A375 (cell line): ENCODE results near the gene LRP10. TPM values are rescaled to one million over a fixed set of nuclear protein-coding genes. Genes with fewer than 3 reads are reported as not detected.

Experiments
- small RNA-seq: library from RNA; depleted of rRNA; stranded (forward); fragments of <200 nt; gene quantifications from one replicate; pipeline ENCODE3, GENCODE V24; 2014
- total RNA-seq: library from RNA; depleted of rRNA; stranded (reverse); fragments of >200 nt; shearing (Covaris generic); gene quantifications from 2 replicates; pipeline ENCODE4 v1.2.3, GENCODE V29; 2014; rRNA removed

Gene LRP10, protein sequence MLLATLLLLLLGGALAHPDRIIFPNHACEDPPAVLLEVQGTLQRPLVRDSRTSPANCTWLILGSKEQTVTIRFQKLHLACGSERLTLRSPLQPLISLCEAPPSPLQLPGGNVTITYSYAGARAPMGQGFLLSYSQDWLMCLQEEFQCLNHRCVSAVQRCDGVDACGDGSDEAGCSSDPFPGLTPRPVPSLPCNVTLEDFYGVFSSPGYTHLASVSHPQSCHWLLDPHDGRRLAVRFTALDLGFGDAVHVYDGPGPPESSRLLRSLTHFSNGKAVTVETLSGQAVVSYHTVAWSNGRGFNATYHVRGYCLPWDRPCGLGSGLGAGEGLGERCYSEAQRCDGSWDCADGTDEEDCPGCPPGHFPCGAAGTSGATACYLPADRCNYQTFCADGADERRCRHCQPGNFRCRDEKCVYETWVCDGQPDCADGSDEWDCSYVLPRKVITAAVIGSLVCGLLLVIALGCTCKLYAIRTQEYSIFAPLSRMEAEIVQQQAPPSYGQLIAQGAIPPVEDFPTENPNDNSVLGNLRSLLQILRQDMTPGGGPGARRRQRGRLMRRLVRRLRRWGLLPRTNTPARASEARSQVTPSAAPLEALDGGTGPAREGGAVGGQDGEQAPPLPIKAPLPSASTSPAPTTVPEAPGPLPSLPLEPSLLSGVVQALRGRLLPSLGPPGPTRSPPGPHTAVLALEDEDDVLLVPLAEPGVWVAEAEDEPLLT
- total RNA-seq, result 17.8 and 19.9 TPM in 2 replicates

DNA sequence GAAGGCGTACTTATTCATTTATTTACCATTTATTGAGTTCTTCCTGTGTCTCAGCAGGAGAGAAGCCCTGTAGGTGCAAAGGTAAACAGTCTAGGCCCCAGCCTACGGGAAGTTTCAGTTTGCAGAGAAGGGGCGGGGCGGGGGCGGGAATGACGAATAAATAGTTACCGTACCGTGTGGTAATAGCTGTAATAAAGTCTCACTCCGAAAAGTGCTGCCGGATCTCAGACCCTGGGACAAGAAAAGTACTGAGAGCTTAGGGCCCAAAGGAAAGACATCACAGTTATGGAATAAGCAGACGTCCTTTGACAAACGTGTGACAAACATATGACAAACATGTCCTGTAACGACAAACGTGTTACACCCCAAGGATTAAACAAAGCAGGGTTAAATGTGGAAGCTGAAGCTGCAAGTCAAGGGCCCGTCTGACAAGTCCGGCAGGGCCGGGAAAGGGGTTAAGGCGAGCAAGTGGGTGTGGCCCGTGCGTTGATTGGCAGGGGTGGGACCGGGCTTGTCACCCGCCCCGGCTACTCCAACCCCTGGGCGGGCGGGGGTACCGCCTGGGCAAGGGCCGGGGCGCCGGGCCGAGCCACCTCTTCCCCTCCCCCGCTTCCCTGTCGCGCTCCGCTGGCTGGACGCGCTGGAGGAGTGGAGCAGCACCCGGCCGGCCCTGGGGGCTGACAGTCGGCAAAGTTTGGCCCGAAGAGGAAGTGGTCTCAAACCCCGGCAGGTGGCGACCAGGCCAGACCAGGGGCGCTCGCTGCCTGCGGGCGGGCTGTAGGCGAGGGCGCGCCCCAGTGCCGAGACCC is at the start of gene LRP10:
Gene LRP10 (plus strand): TSS at position 517 of the 809 bp plus-strand sequence. CDS start 564 bp downstream, outside the sequence.

DNA sequence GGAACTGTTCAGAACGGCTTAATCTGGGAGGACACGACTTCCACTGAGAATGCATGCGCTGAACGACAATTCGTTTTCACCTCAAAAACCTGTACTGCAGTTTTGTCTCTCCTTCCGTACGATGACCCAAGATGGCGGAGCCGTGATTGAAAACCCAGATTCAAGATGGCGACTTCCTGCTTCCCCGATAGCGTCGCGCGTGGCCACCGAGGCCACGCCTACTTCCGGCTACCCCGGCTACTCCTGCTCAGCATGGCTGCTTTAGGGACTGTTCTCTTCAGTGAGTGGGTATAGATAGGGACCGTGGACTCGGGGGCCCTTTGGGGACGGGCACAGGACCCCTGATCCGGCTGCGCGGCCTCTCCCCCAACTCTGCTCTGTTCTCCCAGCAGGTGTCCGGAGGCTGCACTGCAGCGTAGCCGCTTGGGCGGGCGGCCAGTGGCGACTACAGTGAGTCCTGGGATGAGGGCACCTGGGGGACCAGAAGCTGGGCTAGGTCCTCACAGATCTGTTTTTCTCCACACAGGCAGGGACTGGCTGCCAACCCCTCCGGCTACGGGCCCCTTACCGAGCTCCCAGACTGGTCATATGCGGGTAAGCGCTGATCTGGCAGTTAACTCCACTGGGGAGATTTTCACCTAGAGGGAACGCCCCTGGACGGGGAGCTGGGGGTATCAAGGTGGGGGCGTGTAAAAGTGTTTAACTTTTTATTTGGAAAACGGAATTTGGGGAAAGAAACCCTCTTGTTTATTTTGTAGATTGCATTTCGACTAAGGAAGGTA is 41.7 kb upstream of the LRP10 start, which contains the start of gene MRPL52:
Gene MRPL52 (plus strand): TSS at position 227 of the 782 bp plus-strand sequence. CDS start 26 bp downstream, at position 253.

DNA sequence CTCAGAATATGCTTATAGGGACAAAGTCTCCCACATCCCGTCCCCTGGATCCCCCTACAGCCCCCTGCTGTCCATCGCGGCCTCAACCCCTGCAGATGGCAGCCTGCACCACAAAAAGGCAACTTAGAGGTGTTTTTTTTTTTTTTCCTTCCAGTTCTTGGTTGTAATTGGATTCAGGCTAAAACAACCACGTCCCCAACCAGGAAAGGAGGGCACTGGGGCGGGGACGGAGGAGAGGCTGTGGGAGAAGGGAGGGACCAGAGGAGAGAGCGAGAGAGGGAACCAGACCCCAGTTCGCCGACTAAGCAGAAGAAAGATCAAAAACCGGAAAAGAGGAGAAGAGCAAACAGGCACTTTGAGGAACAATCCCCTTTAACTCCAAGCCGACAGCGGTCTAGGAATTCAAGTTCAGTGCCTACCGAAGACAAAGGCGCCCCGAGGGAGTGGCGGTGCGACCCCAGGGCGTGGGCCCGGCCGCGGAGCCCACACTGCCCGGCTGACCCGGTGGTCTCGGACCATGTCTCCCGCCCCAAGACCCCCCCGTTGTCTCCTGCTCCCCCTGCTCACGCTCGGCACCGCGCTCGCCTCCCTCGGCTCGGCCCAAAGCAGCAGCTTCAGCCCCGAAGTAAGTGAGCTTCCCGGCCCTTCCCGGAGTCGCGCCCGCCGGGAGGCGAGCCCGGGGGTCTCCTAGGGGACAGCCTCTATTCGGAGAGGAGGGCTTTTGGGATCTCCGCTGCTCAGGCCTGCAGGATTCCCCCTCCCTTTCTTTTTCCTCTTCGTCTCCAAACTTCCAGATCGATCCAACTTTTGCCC is 35.0 kb upstream of the LRP10 start, which contains the start of gene MMP14:
Gene MMP14 (plus strand): TSS at position 285 of the 813 bp plus-strand sequence. CDS start 233 bp downstream, at position 518.

DNA sequence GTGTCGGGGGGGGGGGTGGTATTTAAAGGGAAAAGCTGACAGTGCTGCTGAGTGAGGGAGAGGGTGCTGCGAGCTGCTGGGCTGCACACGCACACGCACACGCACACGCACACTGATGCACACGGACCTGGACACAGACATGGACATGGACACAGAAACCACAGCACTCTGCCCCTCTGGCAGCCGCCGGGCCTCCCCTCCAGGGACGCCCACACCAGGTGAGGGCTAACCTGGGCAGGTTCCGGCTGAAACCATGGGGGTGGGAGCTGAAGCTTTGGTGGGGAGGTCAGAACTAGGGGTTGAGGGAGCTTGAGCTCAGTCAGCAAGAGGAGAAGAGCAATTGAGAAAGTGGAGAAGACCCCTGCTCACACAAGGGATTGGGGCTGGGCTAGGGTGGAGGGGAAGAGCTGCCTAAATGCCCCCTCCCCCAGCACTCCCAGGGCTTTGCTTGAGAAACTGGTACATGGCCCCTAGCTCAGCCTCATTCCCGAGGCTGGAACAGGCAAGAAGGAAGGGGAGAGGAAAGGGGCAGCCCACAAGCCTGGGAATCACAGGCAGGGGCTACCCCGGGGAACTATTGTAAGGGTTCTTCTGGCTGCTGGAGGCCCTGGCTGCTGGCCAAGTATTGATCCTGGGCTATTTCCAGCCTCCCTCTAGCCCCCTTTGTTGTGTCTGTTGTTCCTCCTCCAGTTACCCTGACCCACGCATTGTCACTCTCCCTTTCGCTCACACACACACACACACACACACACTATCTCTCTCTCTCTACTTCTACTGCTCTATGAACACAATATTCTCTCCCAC is 11.8 kb downstream of the LRP10 start, which contains the start of gene REM2:
Gene REM2 (plus strand): TSS at position 50 of the 804 bp plus-strand sequence. CDS start 66 bp downstream, at position 116.

DNA sequence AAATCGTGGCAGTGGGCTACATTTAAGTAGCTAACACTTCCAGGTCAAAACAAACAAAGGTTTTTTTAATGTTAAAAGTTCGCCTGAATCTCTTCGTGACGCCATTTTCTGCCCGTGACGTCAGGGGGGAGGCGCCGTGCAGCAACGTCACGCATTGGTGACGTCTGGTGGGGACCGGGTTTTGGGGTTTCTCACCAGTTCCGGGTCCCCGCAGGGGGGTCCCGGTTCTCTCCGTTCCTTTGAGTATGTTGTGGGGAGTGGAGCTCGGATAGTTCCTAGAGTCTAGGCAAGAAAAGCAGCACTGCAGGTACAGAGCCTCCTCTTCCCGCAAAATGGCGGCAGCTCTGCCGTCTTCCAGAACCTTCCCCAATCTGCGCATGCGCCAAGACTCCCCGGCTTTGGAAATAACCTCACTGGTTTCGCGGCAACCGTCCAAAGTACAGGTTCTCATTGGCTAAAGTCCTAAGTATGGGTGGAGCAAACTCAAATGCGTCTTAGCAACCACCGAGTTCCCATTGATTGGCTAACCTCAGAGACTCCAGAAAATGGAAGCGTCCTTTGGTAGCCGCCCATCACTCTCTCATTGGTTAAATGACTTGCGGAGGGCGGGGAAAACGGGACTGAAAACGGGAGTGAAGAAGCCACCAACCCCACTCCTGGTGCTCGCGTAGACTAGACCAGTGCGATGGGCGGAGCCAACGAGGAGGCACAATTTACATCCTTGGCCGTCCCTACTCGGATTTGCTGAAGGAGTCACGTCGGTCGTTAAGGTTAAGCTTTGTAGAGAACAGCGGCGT is 47.5 kb downstream of the LRP10 start, which contains the start of gene RBM23:
Gene RBM23 (minus strand): TSS at position 346 of the 797 bp plus-strand sequence.

DNA sequence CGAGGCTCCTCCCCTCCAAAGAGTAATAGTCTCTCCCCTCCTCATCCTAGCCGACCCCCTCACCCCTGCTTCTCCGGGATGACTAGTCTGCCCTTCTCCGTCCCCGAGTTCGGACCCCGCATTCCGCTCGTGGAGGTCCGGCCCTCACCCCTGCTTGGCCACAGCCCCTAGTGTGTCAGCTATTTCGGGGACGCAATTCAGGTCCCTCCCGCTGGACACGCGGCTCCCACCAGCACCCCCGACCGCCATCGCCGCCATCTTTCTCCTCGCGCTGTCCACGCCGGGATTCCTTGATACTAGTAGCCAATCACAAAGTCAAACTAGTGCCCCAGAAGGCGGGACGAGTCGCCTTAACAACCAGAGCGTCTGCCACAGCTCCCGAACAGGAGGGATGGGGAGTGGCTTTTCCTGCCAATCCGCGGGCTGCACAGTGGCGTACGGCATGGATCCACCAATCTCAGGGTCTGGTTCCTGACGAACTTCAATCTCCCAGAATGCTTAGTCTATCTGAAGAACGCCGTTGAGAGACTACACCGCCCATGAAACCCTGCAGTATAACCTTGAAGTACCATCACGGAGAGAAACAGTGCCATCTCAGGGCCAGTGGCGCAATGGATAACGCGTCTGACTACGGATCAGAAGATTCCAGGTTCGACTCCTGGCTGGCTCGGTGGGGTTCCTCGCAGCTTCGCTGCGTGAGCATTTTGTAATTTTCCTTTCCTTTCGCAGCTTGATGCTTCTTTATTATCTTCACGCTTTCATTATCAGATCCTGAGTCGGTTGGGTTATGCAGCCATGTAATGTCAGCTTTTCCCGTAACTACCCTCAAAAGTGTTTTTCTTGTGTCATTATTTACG is 57.8 kb downstream of the LRP10 start, which contains the start of gene PRMT5:
Gene PRMT5 (minus strand): TSS at position 273 of the 857 bp plus-strand sequence. CDS start 15 bp downstream, at position 258.

Small RNA genes lying within 50 kb of the gene (small RNA-seq; reads per million reads assigned to genes)
- not detected for gene RF00019

Other genes starting within 250 kb of the LRP10 start
- gene OR6J1, start 227.4 kb upstream of the LRP10 start, total RNA-seq, result 0.04 TPM in 1 of 2 replicates, not detected in the other
- 80.0 and 85.1 TPM in 2 replicates for gene OXA1L, start 105.1 kb upstream of the LRP10 start, total RNA-seq
- gene SLC7A7, start 56.3 kb upstream of the LRP10 start, total RNA-seq, result 0.11 and 0.16 TPM in 2 replicates
- gene MRPL52, start 41.9 kb upstream of the LRP10 start, total RNA-seq, result 59.9 and 95.0 TPM in 2 replicates
- gene MMP14, start 35.2 kb upstream of the LRP10 start, total RNA-seq, result 79.9 and 82.8 TPM in 2 replicates
- 0.11 and 0.57 TPM in 2 replicates for gene REM2, start 11.5 kb downstream of the LRP10 start, total RNA-seq
- gene RBM23, start 47.4 kb downstream of the LRP10 start, total RNA-seq, result 65.1 and 69.1 TPM in 2 replicates
- gene PRMT5, start 57.6 kb downstream of the LRP10 start, total RNA-seq, result 49.0 and 68.4 TPM in 2 replicates
- gene HAUS4, start 85.3 kb downstream of the LRP10 start, total RNA-seq, result 58.1 and 61.4 TPM in 2 replicates
- gene AJUBA, start 110.8 kb downstream of the LRP10 start, total RNA-seq, result 63.6 and 64.3 TPM in 2 replicates
- gene C14orf93, start 138.4 kb downstream of the LRP10 start, total RNA-seq, result 11.6 and 13.6 TPM in 2 replicates
- 184 and 201 TPM in 2 replicates for gene PSMB5, start 163.2 kb downstream of the LRP10 start, total RNA-seq
- not detected in 2 replicates for gene PSMB11, start 170.5 kb downstream of the LRP10 start, total RNA-seq
- gene CDH24, start 185.8 kb downstream of the LRP10 start, total RNA-seq, result 7.8 and 8.1 TPM in 2 replicates
- gene ACIN1, start 223.4 kb downstream of the LRP10 start, total RNA-seq, result 87.0 and 102 TPM in 2 replicates
- gene C14orf119, start 223.8 kb downstream of the LRP10 start, total RNA-seq, result 29.7 and 29.8 TPM in 2 replicates
- not detected in 2 replicates for gene CIROP, start 233.2 kb downstream of the LRP10 start, total RNA-seq
- gene CEBPE, start 247.5 kb downstream of the LRP10 start, total RNA-seq, result not detected in 2 replicates